Measurements from ENCODE around the gene DNAJB12.

- no peak for TF ChIP-seq RAD21 (IDR thresholded peaks at IDR 0.05; ENCODE audit: insufficient read depth, low read depth, low read length)
- no peak for TF ChIP-seq ZNF24 (IDR thresholded peaks at IDR 0.05)
- TF ChIP-seq EZH2 (IDR thresholded peaks at IDR 0.05; ENCODE audit: borderline replicate concordance, control insufficient read depth, low read depth, low read length) = no peak
- TF ChIP-seq EP300 (IDR thresholded peaks at IDR 0.05; ENCODE audit: borderline replicate concordance in 1 of 2, control insufficient read depth in 1 of 2, low read depth in 2 of 2, low read length in 2 of 2) = peak; percentile 31 to 85; a peak in 3 of 4 replicates
- TF ChIP-seq, protein P1, sequence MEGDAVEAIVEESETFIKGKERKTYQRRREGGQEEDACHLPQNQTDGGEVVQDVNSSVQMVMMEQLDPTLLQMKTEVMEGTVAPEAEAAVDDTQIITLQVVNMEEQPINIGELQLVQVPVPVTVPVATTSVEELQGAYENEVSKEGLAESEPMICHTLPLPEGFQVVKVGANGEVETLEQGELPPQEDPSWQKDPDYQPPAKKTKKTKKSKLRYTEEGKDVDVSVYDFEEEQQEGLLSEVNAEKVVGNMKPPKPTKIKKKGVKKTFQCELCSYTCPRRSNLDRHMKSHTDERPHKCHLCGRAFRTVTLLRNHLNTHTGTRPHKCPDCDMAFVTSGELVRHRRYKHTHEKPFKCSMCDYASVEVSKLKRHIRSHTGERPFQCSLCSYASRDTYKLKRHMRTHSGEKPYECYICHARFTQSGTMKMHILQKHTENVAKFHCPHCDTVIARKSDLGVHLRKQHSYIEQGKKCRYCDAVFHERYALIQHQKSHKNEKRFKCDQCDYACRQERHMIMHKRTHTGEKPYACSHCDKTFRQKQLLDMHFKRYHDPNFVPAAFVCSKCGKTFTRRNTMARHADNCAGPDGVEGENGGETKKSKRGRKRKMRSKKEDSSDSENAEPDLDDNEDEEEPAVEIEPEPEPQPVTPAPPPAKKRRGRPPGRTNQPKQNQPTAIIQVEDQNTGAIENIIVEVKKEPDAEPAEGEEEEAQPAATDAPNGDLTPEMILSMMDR (IDR thresholded peaks at IDR 0.05 in 2 of 3, conservative IDR thresholded peaks at IDR 0.05 in 1 of 3; ENCODE audit: control insufficient read depth in 2 of 3, extremely low read depth in 1 of 3, insufficient read depth in 1 of 3, low read depth in 3 of 3, low read length in 3 of 3) = peak; percentile 1 to 50 (median 13); a peak in 1 of 6 replicates
- peak; percentile 74; the same call in 1 of the 2 replicates for TF ChIP-seq CBFB (IDR thresholded peaks at IDR 0.05; ENCODE audit: low read depth)
Measured at GRCh38 chr10:72331575-72332422, 22.9 kb downstream of the DNAJB12 start.

All from GM12878 (cell line).